ENCODE data around the gene CCNDBP1. TPM values are rescaled to one million over a fixed set of nuclear protein-coding genes. Genes with fewer than 3 reads are reported as not detected.
"Not testable (repeated sequence)": the region's sequence is repeated elsewhere in the genome, so short reads cannot be mapped to it uniquely, and the experiment has no call there.

The CCNDBP1 gene
- total and polyA plus RNA-seq, 2 donors: 44.9 to 62.6 TPM

- 86% methylated on average over 6 of the region's 6 CpGs for WGBS
- no peak for DNase-seq (ENCODE audit: extremely low spot score)
- Histone ChIP-seq H3K4me1 (ENCODE audit: insufficient read depth) (no peaks in the 10 kb centered on the region), H3K4me3 (ENCODE audit: low read depth, low read length) (no peak overlapping the region), H3K27ac (ENCODE audit: low read depth) (no peak overlapping the region), H3K36me3 (ENCODE audit: insufficient read depth) (no peaks in the 10 kb centered on the region)
Observed at GRCh38 chr15:43214592-43215295, 29.5 kb downstream of the CCNDBP1 start.

- DNase-seq (ENCODE audit: extremely low spot score): no peak
Observed at GRCh38 chr15:43215961-43216360, 30.8 kb downstream of the CCNDBP1 start.

GRCh38 chr15:43218908-43219706, 33.9 kb downstream of the CCNDBP1 start:
- 40% methylated on average over 13 of the region's 13 CpGs for WGBS
- Histone ChIP-seq H3K27ac (ENCODE audit: low read depth) (no peak overlapping the region), H3K4me3 (ENCODE audit: low read depth, low read length) (no peak overlapping the region), H3K4me1 (ENCODE audit: insufficient read depth) (no peaks in the 10 kb centered on the region), H3K36me3 (ENCODE audit: insufficient read depth) (no peaks in the 10 kb centered on the region)
- no peak for DNase-seq (ENCODE audit: extremely low spot score)

More at GRCh38 chr15:43215961-43216360, 30.8 kb downstream of the CCNDBP1 start:
- 77% methylated on average over 7 of the region's 7 CpGs for WGBS
- Histone ChIP-seq H3K4me3 (ENCODE audit: low read depth, low read length) (no peak overlapping the region), H3K36me3 (ENCODE audit: insufficient read depth) (no peaks in the 10 kb centered on the region), H3K27ac (ENCODE audit: low read depth) (no peak overlapping the region), H3K4me1 (ENCODE audit: insufficient read depth) (no peaks in the 10 kb centered on the region)

GRCh38 chr15:43219929-43220928, 35.0 kb downstream of the CCNDBP1 start:
- 87% methylated on average over 16 of the region's 16 CpGs for WGBS
- no peak overlapping the region for H3K27ac ChIP-seq (ENCODE audit: low read depth)
- DNase-seq (ENCODE audit: extremely low spot score): no peak
- H3K4me1 ChIP-seq (ENCODE audit: insufficient read depth): no peaks in the 10 kb centered on the region
- no peak overlapping the region for H3K4me3 ChIP-seq (ENCODE audit: low read depth, low read length)
- no peaks in the 10 kb centered on the region for H3K36me3 ChIP-seq (ENCODE audit: insufficient read depth)

GRCh38 chr15:43220991-43221403, 35.8 kb downstream of the CCNDBP1 start, which contains the start of gene EPB42:
Gene EPB42 (minus strand): TSS chr15:43221018. CDS start chr15:43220825, 193 bp downstream.
- WGBS: 59% methylated on average over 3 of the region's 3 CpGs

GRCh38 chr15:43221422-43221821, 36.2 kb downstream of the CCNDBP1 start:
- 55% methylated on average over 1 of the region's 1 CpG for WGBS
- no peak overlapping the region for H3K27ac ChIP-seq (ENCODE audit: low read depth)

More at GRCh38 chr15:43220991-43221403, 35.8 kb downstream of the CCNDBP1 start, which contains the start of gene EPB42:
- DNase-seq (ENCODE audit: extremely low spot score): no peak
- no peaks in the 10 kb centered on the region for H3K36me3 ChIP-seq (ENCODE audit: insufficient read depth)
- no peak within 1 kb of the TSS for H3K4me3 ChIP-seq (ENCODE audit: low read depth, low read length)
- no peak within 1 kb of the TSS for H3K27ac ChIP-seq (ENCODE audit: low read depth)
- no peaks in the 10 kb centered on the region for H3K4me1 ChIP-seq (ENCODE audit: insufficient read depth)

GRCh38 chr15:43225201-43225949, 40.2 kb downstream of the CCNDBP1 start:
- Histone ChIP-seq H3K4me3 (ENCODE audit: low read depth, low read length) (no peak overlapping the region), H3K4me1 (ENCODE audit: insufficient read depth) (no peaks in the 10 kb centered on the region), H3K36me3 (ENCODE audit: insufficient read depth) (no peaks in the 10 kb centered on the region), H3K27ac (ENCODE audit: low read depth) (no peak overlapping the region)
- 49% methylated on average over 16 of the region's 16 CpGs for WGBS
- no peak for DNase-seq (ENCODE audit: extremely low spot score)

More at GRCh38 chr15:43221422-43221821, 36.2 kb downstream of the CCNDBP1 start:
- DNase-seq (ENCODE audit: extremely low spot score): no peak
- no peaks in the 10 kb centered on the region for H3K4me1 ChIP-seq (ENCODE audit: insufficient read depth)
- H3K4me3 ChIP-seq (ENCODE audit: low read depth, low read length): no peak overlapping the region
- no peaks in the 10 kb centered on the region for H3K36me3 ChIP-seq (ENCODE audit: insufficient read depth)

GRCh38 chr15:43225950-43226255, 40.7 kb downstream of the CCNDBP1 start:
- WGBS: 88% methylated on average over 12 of the region's 12 CpGs

GRCh38 chr15:43226436-43227305, 41.5 kb downstream of the CCNDBP1 start:
- no peak for DNase-seq (ENCODE audit: extremely low spot score)

More at GRCh38 chr15:43225950-43226255, 40.7 kb downstream of the CCNDBP1 start:
- H3K4me3 ChIP-seq (ENCODE audit: low read depth, low read length); H3K27ac ChIP-seq (ENCODE audit: low read depth); H3K4me1 ChIP-seq (ENCODE audit: insufficient read depth); H3K36me3 ChIP-seq (ENCODE audit: insufficient read depth); DNase-seq (ENCODE audit: extremely low spot score): not testable (repeated sequence)

GRCh38 chr15:43229977-43230376, 44.8 kb downstream of the CCNDBP1 start:
- H3K27ac ChIP-seq (ENCODE audit: low read depth): no peak overlapping the region
- H3K4me3 ChIP-seq (ENCODE audit: low read depth, low read length): no peak overlapping the region
- H3K36me3 ChIP-seq (ENCODE audit: insufficient read depth): no peaks in the 10 kb centered on the region
- 78% methylated on average over 5 of the region's 5 CpGs for WGBS
- no peaks in the 10 kb centered on the region for H3K4me1 ChIP-seq (ENCODE audit: insufficient read depth)
- DNase-seq (ENCODE audit: extremely low spot score): no peak

More at GRCh38 chr15:43226436-43227305, 41.5 kb downstream of the CCNDBP1 start:
- H3K4me3 ChIP-seq (ENCODE audit: low read depth, low read length): no peak overlapping the region
- no peak overlapping the region for H3K27ac ChIP-seq (ENCODE audit: low read depth)
- no peaks in the 10 kb centered on the region for H3K4me1 ChIP-seq (ENCODE audit: insufficient read depth)
- no peaks in the 10 kb centered on the region for H3K36me3 ChIP-seq (ENCODE audit: insufficient read depth)
- 96% methylated on average over 57 of the region's 57 CpGs for WGBS

GRCh38 chr15:43230640-43231115, 45.5 kb downstream of the CCNDBP1 start:
- DNase-seq (ENCODE audit: extremely low spot score): no peak
- 44% methylated on average over 2 of the region's 2 CpGs for WGBS
- Histone ChIP-seq H3K27ac (ENCODE audit: low read depth) (no peak overlapping the region), H3K36me3 (ENCODE audit: insufficient read depth) (no peaks in the 10 kb centered on the region), H3K4me1 (ENCODE audit: insufficient read depth) (no peaks in the 10 kb centered on the region), H3K4me3 (ENCODE audit: low read depth, low read length) (no peak overlapping the region)

Measured in urinary bladder (tissue), 4 donors.